ENCODE results near the gene ME3. TPM values are rescaled to one million over a fixed set of nuclear protein-coding genes. Genes with fewer than 3 reads are reported as not detected.

ME3 gene
- total RNA-seq, 4 donors from 2014 or later: 1.9 to 11.0 (median 6.0) TPM

DNA sequence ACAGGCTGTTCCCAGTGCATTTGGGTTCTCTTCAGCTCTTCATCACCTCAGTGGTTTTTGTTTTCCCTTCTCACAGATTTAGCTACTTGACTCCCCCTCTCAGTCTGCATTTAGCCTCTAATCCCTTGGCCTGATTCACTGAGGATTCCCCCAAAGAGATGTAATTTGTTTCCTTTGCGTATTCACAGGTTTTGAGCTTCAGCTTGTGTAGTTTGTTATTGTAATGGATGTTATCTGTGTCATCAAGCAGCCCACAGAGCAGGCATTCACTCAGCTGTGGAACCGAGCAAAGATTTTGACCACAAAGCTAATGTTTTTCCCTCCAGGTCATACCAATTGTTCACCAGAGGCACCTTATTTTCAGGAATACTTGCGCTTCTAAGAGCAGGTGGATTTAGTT, 6.4 kb upstream of the ME3 start:
- WGBS, 2 donors: 68 to 78% methylated on average over 3 of the region's 3 CpGs
- intact Hi-C loops (cut with DNase I; ENCODE audit: low total_unique reads): no loop called here

DNA sequence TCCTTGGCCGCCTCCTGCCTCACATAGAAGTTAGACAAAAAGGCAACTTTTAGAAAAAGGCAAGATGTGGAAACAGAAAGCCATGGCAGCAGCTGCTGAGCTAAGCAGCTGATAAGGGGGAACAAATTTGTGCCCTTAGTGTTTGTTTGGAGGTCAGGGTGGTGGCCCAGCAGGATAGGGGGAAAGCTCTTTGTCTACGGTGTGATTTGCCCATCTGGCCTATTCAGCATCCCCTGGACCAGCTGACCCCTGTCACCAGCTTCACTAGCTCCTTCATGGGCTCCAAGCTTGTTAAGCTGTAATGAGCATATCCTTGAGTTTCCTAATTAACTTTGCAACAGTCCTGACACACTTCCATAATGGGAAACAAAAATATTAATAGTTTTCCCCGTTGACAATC, 5.9 kb upstream of the ME3 start:
- 68 to 78% methylated on average over 3 of the region's 3 CpGs for WGBS, 2 donors
- intact Hi-C loops (cut with DNase I; ENCODE audit: low total_unique reads): no loop called here
- TF ChIP-seq, protein P1, sequence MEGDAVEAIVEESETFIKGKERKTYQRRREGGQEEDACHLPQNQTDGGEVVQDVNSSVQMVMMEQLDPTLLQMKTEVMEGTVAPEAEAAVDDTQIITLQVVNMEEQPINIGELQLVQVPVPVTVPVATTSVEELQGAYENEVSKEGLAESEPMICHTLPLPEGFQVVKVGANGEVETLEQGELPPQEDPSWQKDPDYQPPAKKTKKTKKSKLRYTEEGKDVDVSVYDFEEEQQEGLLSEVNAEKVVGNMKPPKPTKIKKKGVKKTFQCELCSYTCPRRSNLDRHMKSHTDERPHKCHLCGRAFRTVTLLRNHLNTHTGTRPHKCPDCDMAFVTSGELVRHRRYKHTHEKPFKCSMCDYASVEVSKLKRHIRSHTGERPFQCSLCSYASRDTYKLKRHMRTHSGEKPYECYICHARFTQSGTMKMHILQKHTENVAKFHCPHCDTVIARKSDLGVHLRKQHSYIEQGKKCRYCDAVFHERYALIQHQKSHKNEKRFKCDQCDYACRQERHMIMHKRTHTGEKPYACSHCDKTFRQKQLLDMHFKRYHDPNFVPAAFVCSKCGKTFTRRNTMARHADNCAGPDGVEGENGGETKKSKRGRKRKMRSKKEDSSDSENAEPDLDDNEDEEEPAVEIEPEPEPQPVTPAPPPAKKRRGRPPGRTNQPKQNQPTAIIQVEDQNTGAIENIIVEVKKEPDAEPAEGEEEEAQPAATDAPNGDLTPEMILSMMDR (IDR thresholded peaks at IDR 0.05): no peak
- no peak for TF ChIP-seq POLR2A (IDR thresholded peaks at IDR 0.05)
- H3K4me3 ChIP-seq (ENCODE audit: low read depth, poor library complexity, severe bottlenecking): no peak overlapping the region
- no peak for DNase-seq (ENCODE audit: low spot score in 2 of 2)

More for the DNA sequence above, 6.4 kb upstream of the ME3 start:
- DNase-seq (ENCODE audit: low spot score in 2 of 2): no peak
- H3K4me3 ChIP-seq (ENCODE audit: low read depth, poor library complexity, severe bottlenecking): no peak overlapping the region
- TF ChIP-seq, protein P1 (IDR thresholded peaks at IDR 0.05): no peak
- TF ChIP-seq POLR2A (IDR thresholded peaks at IDR 0.05): no peak

DNA sequence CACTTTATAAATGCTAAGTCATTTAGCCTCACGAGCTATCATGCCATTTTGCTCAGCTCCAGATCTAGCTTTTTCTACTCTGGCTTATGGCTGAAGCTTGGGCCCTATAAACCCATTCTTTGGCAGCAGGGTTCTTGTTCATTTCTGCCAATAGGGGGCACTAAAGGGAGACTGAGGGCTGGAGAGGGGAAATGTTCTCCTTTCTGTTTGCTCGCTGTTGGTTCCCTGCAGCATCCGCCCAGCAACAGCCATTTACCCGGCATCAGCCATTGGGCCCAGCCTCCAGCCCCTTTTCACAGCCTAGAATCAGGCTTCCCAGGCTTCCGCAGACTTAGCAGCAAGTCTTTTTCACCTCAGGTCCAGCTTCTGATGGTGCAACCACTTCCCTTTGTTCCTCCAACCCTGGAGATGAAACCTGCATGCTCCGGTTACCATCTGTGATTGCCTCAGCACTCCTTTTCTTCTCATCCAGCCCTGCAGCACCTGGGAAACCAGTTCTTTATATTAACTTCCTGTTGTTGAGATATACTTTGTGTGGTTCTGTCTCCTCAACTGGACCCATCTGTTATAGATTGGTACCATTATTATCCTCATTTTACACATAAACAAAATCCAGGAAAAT, 4.2 kb upstream of the ME3 start:
- no peak for DNase-seq (ENCODE audit: low spot score in 2 of 2)
- H3K4me3 ChIP-seq (ENCODE audit: low read depth, poor library complexity, severe bottlenecking): no peak overlapping the region
- TF ChIP-seq, protein P1 (IDR thresholded peaks at IDR 0.05): no peak
- no peak for TF ChIP-seq POLR2A (IDR thresholded peaks at IDR 0.05)
- WGBS, 2 donors: 91 to 92% methylated on average over 6 of the region's 6 CpGs
- intact Hi-C loops (cut with DNase I; ENCODE audit: low total_unique reads): no loop called here

DNA sequence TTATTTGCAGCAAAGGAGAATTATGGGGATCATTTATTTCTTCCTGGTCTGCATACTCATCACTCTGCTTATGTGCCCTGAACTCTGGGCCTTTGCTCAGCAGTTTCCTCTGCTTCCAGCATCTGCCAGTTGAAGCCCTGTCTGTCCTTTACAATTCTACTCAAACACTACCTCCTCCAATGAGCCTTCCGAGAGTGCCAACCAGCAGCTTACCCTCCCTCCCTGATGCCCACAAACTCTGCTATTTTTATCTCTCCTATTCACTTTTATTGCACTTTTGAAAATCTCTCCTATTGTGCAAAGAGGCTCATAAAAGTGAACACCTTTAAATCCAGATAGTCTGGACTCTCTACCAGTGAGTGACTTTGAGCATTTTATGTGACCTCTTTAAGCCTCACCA, 3.6 kb upstream of the ME3 start:
- TF ChIP-seq POLR2A (IDR thresholded peaks at IDR 0.05): no peak
- TF ChIP-seq, protein P1 (IDR thresholded peaks at IDR 0.05): no peak
- 85 to 90% methylated on average over 1 of the region's 1 CpG for WGBS, 2 donors
- intact Hi-C loops (cut with DNase I; ENCODE audit: low total_unique reads): no loop called here
- H3K4me3 ChIP-seq (ENCODE audit: low read depth, poor library complexity, severe bottlenecking): no peak overlapping the region
- DNase-seq (ENCODE audit: low spot score in 2 of 2): no peak

DNA sequence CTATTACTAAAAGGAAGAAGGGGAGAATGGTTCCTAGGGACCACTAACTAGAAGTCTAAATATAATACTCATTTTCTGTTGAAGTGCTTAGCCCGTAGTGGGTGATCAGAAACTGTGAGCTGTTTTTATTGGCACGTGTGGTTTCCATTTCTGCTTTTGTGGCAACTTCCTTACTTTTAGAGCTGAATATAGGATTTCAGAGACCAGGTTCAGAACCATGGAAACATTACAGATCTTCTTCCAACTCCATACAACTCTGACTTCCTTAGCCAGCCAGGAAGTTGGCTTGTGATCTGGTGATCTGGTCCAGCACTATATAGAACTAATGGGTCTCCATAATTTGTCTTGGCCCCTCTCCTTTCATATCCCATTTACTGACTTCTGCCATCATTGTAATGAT, 2.6 kb upstream of the ME3 start:
- no peak overlapping the region for H3K4me3 ChIP-seq (ENCODE audit: low read depth, poor library complexity, severe bottlenecking)
- TF ChIP-seq, protein P1 (IDR thresholded peaks at IDR 0.05): no peak
- TF ChIP-seq POLR2A (IDR thresholded peaks at IDR 0.05): no peak
- intact Hi-C loops (cut with DNase I; ENCODE audit: low total_unique reads): no loop called here
- 41 to 44% methylated on average over 2 of the region's 2 CpGs for WGBS, 2 donors
- DNase-seq (ENCODE audit: low spot score in 2 of 2): no peak

Measured in lower leg skin (tissue), 4 donors.